Measurements from ENCODE around the gene SMARCC2.
A peak's percentile ranks its signal among the peaks of the same experiment; 100 is the strongest.

The SMARCC2 gene

DNA sequence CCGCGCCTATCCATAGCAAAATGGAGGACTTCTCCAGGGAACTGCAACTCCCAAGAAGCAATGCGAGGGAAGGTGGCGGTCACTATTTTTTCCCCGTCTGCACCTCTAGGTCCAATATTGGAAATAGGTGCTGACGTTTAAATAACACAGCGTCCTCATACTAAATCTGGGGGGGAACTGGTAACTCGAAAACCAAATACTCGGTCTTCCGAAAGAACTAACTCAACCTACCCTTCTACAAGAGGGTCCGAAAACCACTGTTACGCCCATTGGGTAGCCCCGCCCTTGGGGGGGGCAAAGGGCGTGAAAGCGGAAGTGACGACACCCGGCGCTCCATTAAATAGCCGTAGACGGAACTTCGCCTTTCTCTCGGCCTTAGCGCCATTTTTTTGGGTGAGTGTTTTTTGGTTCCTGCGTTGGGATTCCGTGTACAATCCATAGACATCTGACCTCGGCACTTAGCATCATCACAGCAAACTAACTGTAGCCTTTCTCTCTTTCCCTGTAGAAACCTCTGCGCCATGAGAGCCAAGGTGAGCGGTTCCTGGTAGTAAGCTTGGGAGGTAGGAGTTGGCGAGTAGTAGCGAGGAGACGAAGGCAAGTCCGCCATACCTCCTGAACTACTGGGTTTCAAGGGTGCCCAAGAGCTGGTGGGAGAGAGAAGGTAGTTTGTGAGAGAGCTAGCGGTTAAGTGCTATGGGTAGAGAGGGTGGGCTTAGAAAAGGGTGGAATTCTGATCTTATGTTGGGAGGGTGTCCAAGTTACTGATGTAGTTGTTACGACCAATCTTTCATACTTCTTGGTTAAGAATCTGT is 72.8 kb downstream of the SMARCC2 start, which contains the start of gene RPL41:
RPL41 (plus strand) TSS at position 367 of the 815 bp plus-strand sequence.
- peak within 1 kb of the TSS; percentile 89 for H3K27ac ChIP-seq
- peak within 1 kb of the TSS; percentile 96 for H3K4me3 ChIP-seq (ENCODE audit: low read depth, low read length)
- no peaks in the 10 kb centered on the region for H3K27me3 ChIP-seq (ENCODE audit: insufficient read depth, low read depth, severe bottlenecking)
- peaks cover 47% of the 10 kb centered on the region for H3K36me3 ChIP-seq
- peaks cover 6% of the 10 kb centered on the region for H3K9me3 ChIP-seq (ENCODE audit: severe bottlenecking)
- TF ChIP-seq, protein P1, sequence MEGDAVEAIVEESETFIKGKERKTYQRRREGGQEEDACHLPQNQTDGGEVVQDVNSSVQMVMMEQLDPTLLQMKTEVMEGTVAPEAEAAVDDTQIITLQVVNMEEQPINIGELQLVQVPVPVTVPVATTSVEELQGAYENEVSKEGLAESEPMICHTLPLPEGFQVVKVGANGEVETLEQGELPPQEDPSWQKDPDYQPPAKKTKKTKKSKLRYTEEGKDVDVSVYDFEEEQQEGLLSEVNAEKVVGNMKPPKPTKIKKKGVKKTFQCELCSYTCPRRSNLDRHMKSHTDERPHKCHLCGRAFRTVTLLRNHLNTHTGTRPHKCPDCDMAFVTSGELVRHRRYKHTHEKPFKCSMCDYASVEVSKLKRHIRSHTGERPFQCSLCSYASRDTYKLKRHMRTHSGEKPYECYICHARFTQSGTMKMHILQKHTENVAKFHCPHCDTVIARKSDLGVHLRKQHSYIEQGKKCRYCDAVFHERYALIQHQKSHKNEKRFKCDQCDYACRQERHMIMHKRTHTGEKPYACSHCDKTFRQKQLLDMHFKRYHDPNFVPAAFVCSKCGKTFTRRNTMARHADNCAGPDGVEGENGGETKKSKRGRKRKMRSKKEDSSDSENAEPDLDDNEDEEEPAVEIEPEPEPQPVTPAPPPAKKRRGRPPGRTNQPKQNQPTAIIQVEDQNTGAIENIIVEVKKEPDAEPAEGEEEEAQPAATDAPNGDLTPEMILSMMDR (IDR thresholded peaks at IDR 0.05; ENCODE audit: low read depth, low read length), result no peak
- peak; percentile 91 for DNase-seq

DNA sequence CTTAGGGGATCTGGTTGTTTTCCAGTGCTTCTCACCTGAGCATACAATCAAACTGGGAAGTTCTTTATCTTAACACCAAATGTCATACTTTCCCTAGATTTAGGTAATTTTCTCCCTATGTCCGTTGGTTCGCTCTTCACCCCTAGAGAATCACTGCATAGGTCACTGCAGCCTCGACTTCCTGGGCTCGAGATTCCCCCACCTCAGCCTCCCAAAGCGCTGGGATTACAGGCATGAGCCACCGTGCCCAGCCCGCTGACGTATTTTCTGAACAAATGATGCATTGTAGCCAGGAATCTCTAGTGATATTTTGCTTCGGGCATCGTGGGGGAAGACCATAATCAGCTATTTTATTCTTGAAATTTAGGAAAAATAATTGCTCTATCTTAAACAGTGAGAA is 74.0 kb downstream of the SMARCC2 start:
- Histone ChIP-seq H3K9me3 (ENCODE audit: severe bottlenecking) (peaks cover 6% of the 10 kb centered on the region), H3K27me3 (ENCODE audit: insufficient read depth, low read depth, severe bottlenecking) (no peaks in the 10 kb centered on the region), H3K36me3 (peaks cover 49% of the 10 kb centered on the region), H3K4me3 (ENCODE audit: low read depth, low read length) (no peak overlapping the region), H3K27ac (no peak overlapping the region)
- TF ChIP-seq, protein P1 (IDR thresholded peaks at IDR 0.05; ENCODE audit: low read depth, low read length), result no peak
- DNase-seq, result no peak

DNA sequence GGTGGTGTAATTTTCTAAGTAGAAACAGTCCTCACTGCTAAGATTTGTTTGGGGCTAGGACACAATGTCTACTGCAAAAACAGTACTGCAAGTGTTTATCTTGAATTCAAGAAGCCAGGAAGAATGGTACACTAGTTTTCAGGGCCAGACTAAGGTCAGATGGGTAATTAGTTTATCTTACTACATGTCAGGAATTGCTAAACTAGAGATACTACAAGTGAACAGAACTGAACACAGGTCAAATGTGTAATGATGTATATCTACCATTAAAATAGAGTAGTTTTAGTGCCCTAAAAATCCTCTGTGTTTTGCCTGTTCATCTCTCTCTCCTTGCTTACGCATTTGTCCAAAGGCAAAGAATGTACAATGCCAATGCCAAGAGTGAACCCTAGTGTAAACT is 75.2 kb downstream of the SMARCC2 start:
- Histone ChIP-seq H3K4me3 (ENCODE audit: low read depth, low read length) (no peak overlapping the region), H3K9me3 (ENCODE audit: severe bottlenecking) (peaks cover 6% of the 10 kb centered on the region), H3K27me3 (ENCODE audit: insufficient read depth, low read depth, severe bottlenecking) (no peaks in the 10 kb centered on the region), H3K36me3 (peaks cover 58% of the 10 kb centered on the region), H3K27ac (no peak overlapping the region)
- TF ChIP-seq, protein P1 (IDR thresholded peaks at IDR 0.05; ENCODE audit: low read depth, low read length), result no peak
- no peak for DNase-seq

Data from WERI-Rb-1 (cell line).